GM21515 (cell line): Measurements from ENCODE around the gene CORO7.

Experiments
- ATAC-seq: cut with Tn5 transposase; IDR thresholded peaks from one replicate; pipeline ENCODE4 v1.9.1; 2021; ENCODE audit not compliant: unreplicated experiment

The CORO7 gene

DNA sequence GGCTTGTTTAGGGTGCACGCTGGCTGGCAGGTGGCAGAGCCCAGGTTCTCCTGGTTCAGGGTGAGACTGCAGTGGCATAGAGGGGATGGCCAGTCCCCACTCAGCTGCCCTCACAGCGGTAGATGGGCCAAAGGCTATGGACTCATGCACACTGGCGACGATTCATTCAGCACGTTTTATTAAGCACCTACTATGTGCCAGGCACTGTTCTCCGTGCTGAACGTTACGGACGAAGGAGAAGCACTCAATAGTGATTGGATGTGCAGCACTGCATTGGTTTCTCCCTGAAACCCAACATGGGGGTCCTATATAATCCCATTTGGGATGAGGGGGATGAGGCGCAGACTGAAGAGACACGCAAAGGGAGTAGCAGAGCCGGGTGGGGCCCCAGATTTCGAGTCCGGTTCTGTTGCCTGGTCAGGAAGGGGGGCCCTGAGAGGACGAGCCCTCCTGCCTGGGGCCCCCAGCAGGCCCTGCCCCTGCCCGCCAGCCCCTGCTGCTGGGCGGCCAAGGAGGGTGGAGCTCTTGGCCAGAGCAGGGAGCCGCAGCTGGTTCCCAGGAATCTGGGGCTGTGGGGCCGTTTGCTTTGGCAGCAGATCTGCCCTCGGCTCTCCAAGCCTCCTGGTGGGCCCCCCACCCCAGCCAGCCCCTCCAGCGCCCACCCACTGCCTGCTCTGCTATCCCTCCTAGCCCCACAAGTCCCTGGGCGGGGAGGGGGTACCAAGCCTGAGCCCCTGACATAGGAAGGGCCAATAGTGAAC lies 91.7 kb downstream of the CORO7 start:
- ATAC-seq = no peak

DNA sequence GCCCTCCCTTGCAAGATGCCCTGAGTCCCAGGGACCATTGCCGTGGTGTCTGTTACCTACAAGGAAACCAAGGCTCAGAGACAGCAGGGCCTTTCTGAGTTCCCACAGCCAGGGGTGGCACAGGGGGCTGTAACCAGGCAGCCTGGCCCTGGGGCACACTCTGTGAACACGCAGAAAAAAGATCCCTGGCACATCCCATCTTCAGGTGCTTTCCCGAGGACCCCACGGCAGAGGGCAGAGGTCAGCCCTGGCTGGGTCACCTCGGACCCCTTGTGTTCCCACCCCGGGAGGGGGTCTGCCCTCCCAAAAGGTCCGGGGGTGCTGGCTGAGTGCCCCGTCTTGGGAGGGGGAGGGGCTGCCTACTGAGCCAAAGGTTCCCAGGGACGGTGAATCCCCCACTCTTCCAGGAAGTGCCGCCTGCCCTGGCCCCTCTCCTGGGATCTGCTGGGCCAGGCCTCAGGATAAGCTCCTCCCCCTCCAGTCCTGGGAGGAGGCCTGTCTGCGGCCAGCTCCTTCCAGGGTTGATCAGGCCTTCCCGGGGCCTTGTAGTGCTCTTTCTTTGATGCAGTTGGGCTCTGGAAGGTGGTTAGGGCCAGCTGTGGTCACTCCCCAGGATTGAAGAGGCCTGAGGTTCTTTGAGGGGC lies 92.4 kb downstream of the CORO7 start:
- no peak for ATAC-seq

DNA sequence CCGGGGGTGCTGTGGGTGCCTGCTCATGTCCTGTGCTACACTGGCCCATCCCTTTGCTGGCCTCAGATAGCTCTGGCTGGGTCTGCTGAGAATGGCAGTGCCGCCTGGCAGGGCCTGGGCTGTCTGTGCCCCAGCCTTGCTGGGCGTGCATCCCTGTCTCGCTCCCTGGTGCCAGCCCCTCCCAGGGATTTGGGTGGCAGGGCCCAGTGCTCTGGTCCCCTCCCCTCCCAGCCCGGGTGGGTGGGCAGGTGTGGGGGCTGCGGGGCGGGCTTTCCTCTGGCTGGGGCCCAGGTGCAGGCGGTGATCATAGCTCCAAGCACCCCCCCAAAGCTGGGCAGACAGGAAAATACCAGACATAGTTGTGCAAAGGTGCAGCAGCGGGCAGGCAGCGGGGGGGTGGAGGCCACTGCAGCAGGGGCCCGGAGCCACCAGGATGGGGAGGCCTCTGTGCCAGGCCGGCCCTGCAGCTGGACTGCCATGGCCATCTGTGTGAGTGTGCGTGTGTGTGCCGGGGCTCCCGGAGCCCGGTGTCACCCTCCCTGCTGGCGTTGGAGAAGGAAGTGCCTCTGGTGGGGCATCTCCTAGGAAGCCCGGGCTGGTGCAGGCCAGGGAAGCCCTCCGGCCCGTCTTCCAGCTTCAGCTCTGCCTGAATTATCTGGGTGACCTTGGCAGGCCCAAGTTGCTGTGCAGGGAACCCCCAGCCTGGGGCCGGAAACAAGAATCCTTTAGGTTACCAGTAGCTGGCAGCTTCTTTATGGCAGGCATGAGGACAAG lies 93.1 kb downstream of the CORO7 start:
- no peak for ATAC-seq

DNA sequence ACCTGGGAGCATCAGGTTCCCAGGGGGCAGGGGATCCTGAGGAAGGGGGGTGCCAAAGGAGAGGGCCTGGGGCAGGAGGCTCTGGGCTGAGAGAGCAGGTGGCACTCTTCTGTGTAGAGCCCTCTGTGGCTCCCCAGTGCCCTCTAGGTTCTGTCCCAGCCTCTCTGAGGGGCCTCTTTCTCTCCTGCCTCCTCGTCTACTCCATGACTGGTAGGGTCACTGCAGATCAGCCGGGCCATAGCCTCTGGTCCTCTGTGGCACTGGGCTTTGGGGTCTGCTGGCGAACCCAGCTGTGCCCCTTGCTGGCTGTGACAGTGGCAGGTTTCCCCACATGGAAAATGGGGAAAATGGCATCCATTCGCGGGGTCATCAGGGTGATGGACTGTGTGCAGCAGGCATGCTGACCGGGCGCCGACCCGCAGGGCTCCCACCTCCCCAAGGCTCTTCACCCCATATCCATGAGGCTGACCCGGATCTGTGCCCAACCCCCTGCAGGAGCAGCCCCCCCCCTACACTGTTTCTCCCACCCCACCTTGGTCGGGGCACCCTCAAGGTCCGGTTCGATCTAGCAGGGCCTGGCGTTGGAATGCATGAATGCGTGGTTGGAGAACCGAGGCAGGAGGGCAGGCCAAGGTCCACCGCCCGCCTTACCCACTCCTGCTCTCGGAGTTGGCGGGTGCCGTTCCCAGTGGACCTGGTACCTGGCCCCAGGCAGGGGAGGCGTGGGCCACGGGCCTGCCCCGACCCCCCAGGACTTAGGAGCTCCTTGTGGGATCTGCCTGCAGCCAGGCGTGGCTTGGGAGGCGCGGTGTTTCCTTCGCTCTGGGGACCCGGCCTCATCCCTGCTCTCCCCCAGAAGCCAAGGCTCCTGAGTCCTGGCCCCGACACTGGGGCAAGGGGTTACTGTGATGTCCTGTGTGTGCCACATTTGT lies 94.0 kb downstream of the CORO7 start:
- no peak for ATAC-seq

DNA sequence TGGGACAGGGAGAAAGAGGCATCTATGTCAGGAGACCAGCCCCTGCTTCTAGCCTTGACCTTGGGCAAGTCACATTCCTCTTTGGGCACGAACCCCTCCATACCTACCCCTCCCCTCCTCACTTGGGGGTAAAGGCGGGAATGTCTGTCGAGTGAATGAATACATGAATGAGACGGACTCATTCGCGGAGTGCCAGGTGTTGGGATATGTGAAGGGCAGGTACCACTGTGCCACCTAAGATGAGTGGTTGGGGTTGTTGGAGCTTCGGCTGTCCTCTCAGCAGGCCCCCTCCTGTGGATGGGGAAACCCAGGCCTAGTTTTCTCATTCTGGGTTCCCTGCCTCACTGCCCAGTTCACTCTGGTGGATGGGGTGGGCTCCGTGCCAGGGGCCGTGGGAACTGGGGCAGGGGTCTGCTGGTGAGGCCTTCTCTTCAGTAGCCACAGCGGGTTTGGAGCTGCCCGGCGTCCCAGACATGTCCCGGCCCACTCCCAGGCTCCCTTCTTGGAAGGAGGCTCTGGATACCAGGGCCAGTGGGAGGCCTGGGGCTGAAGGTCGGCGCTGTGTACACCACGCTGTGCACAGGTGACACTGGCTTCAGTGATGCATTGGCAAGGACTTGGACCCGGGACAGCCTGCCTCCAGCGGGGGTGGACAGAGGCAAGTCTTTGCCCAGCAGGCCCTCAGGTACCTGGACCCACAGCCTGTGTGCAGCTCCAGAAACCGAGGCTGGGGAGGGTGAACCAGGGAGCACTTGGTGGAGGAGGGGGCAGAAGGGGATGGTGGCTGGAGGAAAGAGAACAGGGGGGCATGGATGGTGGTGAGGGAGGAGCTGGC lies 94.9 kb downstream of the CORO7 start:
- ATAC-seq = no peak

DNA sequence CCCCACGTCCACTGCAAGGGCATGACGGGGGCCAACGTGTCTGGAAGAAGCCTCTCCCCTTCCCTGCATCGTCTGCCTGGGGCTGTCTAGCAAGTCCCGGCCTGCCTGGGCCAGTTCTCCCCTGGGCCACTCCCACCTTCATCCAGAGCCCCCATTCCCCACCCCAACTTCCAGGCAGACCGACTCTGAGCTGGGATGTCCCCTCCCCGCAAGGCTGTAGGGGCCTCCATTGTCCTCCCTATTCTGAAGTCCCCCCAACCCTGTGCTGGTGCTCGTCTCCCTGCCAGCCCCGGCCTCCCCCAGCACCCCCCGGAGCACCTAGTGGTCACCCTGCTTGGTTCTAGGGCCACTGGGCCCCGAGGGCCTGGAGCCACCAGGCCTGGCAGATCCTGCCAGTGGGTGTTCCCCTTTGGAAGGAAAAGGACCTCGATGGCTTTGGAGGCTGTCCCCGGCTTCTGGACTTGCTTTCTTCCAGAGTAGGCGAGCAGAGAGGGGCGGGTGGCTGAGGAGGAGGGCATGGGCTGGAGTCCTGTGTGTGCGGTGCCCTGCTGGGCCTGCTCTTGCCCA lies 95.7 kb downstream of the CORO7 start:
- no peak for ATAC-seq

DNA sequence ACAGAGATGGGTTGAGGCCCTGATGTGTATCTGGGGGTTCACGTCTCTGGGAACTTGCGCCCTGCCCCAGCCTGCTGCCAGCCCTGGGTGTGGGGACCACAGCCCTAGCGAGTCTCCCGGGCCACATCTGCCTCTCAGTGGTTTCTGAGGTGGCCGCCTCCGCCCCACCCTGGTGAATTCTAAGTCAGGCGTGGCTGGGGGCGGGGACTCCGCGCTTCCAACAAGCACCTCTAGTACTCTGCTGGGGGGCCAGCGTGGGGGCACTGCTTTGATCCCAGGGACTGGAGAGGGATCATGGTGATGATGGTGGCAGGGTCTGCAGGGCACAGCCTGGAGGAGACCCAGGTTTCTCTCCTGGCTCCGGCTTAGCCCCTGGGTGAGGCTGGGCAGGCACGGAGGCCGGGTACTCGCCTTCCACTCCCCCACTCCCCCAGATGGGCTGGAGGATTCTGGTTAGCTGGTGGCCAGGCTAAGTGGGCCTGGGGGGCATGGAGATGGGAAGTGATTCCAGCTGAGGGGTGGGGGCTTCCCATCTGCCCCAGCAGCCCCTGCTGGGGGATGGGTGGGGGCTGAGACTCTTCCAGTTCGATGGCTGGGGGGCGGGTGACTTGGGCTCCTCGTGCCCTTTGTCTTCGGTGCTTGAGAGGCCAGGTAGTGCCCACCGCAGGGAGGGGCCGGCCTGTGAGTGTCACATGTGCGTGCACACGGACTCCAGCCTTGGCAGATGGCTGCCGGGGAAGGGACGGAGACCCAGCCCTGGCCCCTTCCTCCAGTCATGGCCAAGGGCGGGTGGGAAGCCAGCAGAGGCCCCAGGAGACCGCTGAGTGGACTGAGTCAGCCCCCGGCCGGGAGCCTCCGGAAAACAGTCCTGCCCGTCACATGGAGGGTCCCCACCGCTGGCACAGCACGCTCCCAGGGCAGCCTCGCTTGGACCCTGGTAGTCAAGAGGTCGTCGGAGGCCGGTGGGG lies 96.7 kb downstream of the CORO7 start:
- no peak for ATAC-seq

DNA sequence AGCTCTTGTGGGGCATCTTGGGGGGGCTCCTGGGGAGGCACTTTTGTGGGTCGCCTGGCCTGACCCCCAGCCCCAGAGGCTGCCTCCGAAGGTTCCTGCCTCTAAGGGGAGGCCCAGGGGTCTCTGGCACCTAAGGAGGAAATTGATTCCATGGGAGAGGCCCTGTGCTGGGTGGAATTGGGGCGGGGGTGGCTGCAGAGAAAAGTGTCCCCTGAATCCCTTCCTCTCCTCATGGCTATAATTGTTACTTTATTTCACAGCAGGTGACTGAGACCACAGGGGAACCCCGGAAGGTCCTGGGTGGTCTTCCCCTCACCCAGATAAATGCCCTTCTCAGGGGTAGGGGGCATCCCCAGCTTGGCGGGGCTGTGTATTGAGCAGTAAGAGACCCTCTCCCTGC lies 97.4 kb downstream of the CORO7 start:
- ATAC-seq = no peak

DNA sequence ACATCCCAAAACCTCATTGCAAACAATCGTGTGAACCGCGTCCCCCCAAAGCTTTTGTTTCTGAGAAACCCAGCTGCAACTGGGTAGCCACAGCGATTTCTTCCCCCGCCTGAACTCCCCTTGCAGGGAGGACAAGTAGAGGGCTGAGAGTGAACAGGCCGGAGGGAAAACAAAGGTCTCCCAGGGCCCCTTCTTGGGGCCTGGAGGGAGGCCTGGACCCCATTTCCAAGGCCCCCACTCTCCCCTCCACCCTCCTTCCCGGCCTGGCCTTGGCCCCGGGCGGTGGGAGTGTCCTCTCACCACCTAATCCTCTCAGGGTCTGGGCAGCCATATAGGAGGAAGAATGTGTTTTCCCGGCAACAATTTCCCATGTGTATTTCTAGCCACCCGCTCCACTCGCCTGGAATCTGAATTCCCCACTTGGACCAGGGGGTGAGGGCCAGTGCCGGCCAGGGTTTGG lies 97.9 kb downstream of the CORO7 start:
- ATAC-seq = no peak

DNA sequence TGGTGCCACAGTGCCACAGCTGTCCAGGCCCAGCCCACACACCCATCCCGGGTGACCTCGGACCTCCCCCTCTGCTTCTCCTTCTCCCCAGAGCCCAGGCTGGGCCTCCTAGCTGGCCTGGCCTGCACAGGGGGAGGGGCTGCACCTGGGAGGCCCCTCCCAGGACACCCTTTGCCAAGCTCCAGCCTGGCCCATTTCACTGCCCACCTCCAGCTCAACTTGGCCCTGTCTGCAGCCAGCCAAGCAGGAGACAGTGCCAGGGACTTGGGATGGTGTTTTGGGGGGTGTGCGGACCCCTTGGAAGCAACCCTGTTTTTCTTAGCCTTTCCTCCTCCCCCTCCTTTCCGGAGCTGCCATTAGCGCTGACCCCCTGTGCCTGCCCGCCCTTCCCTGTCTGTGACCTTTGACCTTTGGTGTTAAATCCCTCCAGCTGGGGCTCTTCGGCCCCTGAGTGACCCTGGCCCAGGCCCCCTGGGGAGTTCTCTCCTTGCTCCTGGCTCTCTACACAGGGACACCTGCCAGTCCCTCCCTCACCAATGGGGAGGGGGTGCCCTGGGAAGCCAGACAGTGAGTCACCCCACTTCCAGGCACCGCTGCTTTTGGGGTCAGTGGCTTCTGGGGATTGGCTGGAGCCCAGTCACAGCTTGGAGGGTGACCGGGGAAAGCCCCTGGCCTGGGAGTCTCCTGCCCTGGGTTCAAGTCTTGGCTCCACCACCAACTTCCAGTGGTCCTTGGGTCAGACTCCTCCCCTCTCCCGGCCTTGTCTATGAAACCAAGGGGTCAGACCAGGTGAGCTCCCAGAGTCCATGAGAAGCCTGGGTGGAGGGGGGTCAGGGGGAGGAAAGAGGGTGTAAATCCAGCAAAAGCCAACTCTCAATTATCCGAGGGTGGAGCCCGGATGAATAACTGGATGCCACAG lies 98.6 kb downstream of the CORO7 start:
- no peak for ATAC-seq

DNA sequence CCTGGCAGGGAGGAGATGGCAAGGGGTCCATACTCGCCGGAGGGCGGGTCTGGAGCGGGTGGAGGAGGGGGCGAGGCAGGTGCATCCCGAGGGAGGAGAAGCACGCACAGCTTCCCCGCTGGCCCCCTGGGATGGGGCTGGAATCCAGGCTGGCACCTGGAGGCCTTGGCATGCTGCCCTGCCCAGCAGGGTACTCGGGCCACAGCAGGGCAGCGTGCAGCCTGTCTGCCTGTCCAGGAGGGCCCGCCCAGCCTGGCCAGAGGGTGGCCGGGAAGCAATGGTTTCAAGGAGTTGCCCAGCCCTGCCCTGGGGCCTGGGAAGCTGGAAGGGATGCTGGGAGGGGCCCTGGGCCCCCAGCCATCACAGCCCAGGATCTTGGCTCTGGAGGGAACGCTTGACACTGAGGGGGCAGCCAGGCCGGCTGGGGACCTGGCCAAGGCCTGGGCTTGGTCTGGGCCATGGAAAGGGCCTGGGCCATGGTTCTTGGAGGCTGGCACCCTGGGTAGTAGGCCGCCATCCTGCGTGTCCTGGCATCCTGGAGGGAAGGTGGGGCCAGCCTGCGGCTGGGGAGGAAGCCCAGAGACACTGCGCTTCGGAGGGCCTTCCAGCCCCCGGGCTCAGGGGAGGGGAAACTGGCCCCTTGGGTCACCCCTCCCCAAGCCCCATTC lies 99.4 kb downstream of the CORO7 start:
- no peak for ATAC-seq

DNA sequence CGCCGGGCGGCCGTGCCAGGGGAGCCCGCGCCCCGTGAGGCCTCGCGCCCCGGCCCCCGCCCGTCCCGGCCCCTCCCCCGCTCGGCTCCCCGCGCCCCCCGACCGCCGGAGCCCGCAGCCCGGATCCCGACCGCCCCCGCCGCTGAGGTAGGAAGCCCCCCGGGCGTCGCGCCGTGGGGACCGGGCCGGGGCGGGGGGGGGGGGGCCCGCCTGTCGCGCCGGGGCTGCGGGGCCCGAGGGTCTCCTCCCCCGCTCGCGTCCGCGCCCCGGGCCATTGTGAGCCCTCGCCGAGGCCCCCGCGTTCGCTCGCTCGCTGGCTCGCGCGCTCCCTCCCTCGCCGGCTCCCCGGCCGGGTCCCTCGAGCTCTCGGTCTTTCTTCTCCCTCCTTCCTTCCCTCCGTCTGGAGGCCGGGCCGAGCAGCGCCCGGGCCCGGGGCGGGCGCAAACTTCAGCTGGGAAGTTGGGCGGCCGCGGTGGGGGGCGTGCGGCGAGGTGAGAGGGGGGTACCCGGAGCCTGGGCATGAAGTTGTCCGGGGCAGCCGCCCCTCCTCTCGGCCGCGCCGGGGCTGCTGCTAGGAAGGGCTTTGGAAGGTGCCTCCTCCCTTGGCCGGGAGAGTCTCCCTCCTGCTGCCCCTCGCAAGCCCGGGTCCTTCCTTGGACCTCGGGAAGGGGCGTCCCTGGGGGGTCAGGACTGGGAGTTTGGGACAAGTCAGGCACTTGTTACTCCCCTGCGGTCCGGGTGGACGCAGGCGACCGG lies 100.1 kb downstream of the CORO7 start:
- no peak for ATAC-seq

DNA sequence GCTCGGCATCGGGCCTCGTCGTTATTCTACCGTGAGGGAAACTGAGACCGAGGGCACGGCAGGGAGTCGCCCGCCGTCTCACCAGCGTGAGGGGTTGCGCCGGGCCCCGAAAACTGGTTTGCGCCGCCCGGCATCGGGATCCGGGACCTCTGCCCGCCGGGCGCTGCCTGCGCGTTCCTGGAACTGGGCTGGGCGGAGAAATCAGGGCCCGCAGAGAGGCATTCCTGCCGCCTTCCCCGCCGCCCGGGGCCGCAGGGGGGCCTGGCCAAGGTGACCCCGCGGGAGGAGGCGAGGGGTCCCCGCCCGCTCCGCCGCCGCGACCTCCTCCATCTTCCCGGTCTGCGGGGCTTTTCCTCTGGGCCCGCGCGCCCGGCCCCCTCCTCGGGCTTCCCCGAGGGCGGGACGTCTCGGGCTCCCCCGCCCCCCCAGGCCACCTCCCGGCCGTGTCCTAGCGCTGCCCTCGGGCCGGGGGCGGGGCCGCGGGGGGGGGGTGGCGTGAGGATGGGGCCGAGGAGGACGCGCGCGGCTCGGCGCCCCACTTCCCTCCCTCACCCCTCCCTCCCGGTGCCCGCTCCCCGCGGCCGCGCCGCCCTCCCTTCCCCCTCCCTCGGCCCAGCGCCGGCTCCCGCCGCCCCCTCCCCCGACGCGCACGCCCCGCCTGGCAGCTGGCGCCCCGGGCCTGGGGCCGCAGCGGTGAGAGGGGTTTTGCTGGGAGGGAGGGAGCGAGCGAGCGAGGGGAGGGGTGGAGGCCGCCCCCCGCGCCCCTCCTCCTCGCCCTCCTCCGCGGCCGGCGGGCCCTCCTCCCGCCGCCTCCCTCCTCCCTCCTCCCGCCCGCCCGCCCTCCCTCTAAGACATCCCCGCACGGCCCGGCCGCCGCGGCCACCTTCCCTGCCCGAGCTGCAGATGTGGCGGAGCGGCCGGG lies 100.9 kb downstream of the CORO7 start, which contains the start of gene GLIS2:
Gene GLIS2 (plus strand): TSS at position 882 of the 922 bp plus-strand sequence. CDS start 16,214 bp downstream, outside the sequence.
- no peak for ATAC-seq

DNA sequence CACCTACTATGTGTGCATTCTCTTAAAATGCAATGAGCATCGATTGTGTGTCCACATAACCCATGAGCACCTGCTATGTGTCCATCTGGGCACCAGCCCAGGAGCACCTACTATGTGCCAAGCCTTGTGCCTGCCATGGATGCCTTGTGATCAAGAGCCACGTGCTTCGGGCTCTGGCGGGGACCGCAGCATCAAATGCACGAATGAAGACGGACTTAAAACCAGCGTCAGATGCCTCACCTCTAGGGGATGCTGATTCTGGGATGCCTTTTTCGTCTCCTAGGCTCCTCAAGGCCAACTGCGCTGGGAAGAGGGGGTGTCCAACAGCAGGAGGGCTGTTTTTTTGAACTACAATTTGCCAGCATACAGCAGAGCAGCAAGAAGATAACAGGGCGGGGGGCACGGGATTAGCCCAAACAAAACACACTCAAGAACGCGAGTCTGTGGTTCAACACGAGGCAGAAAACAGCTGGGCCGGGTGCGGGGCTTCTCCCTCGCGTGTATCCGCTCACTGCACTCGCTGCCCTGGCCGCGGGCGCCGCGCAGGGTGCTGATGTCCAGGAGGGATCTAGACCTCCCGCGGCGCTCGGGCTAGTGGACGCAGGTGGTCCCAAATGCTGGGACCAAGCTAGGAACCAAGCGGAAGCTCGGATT lies 101.7 kb downstream of the CORO7 start:
- no peak for ATAC-seq
